Gastroesophageal sphincter (tissue), 3 donors: ENCODE measurements around the gene PHLPP1.

Experiments used
- POLR2AphosphoS5 ChIP-seq: sonication (generic); formaldehyde crosslinking; IDR thresholded peaks from one replicate; pipeline ENCODE4 v1.6.1; 2017; ENCODE audit warnings: antibody characterized with exemption
- TF ChIP-seq, protein P1 (sequence below), 4 experiments: fragments of 200-600 bp in 2 of 4; fragments of 450-650 bp in 2 of 4; sonication (generic) in 1 of 4; IDR thresholded peaks; one replicate each; pipeline ENCODE4 v1.5.1; 2017 to 2019; ENCODE audit warnings: antibody characterized with exemption in 4 of 4, mild to moderate bottlenecking in 2 of 4, moderate library complexity in 2 of 4

DNA sequence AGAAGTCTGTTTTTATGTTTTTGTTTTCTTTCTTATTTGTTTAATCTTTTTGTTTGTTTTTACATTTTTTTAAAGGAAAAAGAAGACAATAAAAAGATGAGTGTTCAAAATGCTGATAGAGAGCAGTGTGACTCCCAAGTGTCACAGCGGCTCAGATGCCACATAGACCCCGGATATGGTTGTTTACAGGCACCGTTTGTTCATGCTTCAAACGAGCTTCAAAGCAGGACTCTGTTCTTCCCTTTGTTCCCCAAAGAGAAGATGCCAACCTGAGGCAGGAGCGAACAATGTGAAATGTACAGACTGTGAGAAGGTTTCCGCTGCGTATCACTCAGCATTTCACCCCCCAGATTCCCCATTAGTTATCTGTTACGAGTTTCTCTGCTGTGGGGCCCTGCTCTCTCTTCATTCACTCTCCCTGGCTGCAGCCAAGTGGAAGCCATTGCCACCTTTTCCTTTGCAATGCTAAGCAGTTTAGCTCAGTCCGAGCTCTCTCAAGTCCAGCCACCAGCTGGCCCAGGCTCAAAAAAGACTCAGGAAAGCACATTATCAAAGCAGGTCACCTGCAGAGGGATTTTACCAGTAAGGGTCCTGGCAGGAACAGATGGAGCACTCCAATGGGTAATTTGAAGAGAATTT, 36.4 kb upstream of the PHLPP1 start:
- no peak for TF ChIP-seq POLR2AphosphoS5
- TF ChIP-seq, protein P1, sequence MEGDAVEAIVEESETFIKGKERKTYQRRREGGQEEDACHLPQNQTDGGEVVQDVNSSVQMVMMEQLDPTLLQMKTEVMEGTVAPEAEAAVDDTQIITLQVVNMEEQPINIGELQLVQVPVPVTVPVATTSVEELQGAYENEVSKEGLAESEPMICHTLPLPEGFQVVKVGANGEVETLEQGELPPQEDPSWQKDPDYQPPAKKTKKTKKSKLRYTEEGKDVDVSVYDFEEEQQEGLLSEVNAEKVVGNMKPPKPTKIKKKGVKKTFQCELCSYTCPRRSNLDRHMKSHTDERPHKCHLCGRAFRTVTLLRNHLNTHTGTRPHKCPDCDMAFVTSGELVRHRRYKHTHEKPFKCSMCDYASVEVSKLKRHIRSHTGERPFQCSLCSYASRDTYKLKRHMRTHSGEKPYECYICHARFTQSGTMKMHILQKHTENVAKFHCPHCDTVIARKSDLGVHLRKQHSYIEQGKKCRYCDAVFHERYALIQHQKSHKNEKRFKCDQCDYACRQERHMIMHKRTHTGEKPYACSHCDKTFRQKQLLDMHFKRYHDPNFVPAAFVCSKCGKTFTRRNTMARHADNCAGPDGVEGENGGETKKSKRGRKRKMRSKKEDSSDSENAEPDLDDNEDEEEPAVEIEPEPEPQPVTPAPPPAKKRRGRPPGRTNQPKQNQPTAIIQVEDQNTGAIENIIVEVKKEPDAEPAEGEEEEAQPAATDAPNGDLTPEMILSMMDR (IDR thresholded peaks at IDR 0.05): no peak
